ENCODE measurements around the gene ADRM1. TPM values are rescaled to one million over a fixed set of nuclear protein-coding genes. Genes with fewer than 3 reads are reported as not detected.

The ADRM1 gene
- total and polyA plus RNA-seq, 10 of the 15 experiments (the other 5 are each of a cell fraction or from before 2014, with no cell fraction given) = 3.4 to 213 (median 95.9) TPM

DNA sequence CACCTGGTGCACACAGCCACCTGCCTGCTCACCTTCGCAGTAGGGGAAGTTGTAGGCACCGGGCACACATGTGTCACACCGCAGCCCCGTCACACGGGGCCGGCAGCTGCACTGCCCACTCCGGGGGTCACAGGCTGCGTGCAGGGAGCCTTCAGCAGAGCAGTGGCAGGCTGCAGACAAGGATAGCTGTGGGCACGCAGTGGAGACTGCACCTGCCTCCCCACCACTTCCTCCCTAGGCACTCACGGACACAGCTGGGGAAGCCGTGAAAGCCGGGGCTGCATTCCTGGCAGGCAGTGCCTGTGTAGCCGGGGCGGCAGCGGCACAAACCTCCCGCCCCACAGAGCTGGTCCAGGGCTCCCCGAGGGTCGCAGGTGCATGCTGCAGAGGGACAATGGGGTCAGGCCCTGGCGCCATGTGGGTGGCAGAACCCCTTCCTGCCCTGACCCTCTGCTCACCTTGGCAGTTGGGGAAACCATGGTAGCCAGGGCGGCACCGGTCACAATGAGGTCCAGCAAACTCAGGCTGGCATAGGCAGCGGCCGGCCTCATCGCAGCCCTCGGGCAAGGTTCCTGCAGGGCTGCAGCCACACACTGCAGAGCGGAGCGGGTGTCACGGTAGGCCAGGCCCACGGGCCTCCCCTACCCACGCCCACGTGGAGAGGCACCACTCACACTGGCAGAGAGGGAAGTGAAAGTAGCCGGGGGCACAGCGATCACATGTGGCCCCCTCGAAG, 34.9 kb downstream of the ADRM1 start (continued):
- no peak for TF ChIP-seq PRDM15 (CRISPR knock-in tag; IDR thresholded peaks at IDR 0.05)
- TF ChIP-seq STAT3 (IDR thresholded peaks at IDR 0.05; ENCODE audit: low read depth, low read length) = no peak
- TF ChIP-seq POU2F2 (IDR thresholded peaks at IDR 0.05; ENCODE audit: borderline replicate concordance, low read depth, low read length) = no peak
- TF ChIP-seq DPF2 (IDR thresholded peaks at IDR 0.05) = no peak
- no peak for TF ChIP-seq STAT1 (conservative IDR thresholded peaks at IDR 0.05)
- TF ChIP-seq GABPA (IDR thresholded peaks at IDR 0.05; ENCODE audit: low read depth) = no peak
- TF ChIP-seq KDM1A (IDR thresholded peaks at IDR 0.05; ENCODE audit: borderline replicate concordance) = no peak
- no peak for TF ChIP-seq USF1 (IDR thresholded peaks at IDR 0.05; ENCODE audit: borderline replicate concordance, extremely low read length, insufficient read depth, low read depth, low read length)
